ENCODE measurements around the gene POU3F2.

POU3F2 gene

GRCh38 chr6:98887650-98888049, 53.3 kb downstream of the POU3F2 start:
- H3K27me3 Mint-ChIP-seq: no peaks in the 10 kb centered on the region
- H3K4me3 Mint-ChIP-seq: no peak overlapping the region
- H3K4me1 Mint-ChIP-seq (ENCODE audit: low read depth): no peaks in the 10 kb centered on the region
- H3K9me3 Mint-ChIP-seq: no peaks in the 10 kb centered on the region
- intact Hi-C loops (cut with micrococcal nuclease): no loop called here
- peaks cover 44% of the 10 kb centered on the region for H3K36me3 Mint-ChIP-seq (ENCODE audit: low read depth)
- no peak overlapping the region for H3K27ac Mint-ChIP-seq
